Peyer's patch (tissue), 4 donors: Measurements from ENCODE around the gene PLA2G4E.

Source experiments
- CTCF ChIP-seq, 6 experiments: fragments of 450-650 bp in 4 of 6; fragments of 200-600 bp in 2 of 6; sonication (generic) in 1 of 6; IDR thresholded peaks; one replicate each; pipeline ENCODE4 v1.5.1; 2017 to 2019; ENCODE audit warnings: antibody characterized with exemption in 6 of 6, mild to moderate bottlenecking in 3 of 6, moderate library complexity in 1 of 6
- POLR2A ChIP-seq, 2 donors: fragments of 450-650 bp; IDR thresholded peaks; one replicate each; pipeline ENCODE4 v1.5.1; 2017; ENCODE audit warnings: antibody characterized with exemption in 2 of 2, mild to moderate bottlenecking in 2 of 2, moderate library complexity in 2 of 2

DNA sequence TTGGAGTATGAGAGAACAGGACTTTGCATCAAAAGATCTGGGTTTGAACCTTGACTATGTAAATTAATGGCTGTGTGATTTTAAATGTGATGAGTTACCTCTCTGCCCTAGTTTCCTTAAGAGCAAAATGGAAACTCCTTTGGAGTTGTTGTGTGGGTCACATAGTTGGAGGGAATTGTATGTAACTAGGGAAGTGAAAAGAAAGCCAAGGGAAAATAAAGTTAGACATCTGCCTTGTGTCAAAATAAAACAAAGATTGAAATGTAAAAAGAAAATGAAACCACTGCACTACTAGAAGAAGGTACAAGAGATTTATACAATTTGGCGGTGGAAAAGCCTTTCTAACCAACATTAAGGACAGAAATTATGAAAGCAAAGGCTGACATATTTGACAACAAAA is 46.8 kb downstream of the PLA2G4E start:
- TF ChIP-seq CTCF (IDR thresholded peaks at IDR 0.05) (no peak), POLR2A (IDR thresholded peaks at IDR 0.05) (no peak)
